SK-N-MC (cell line): Measurements from ENCODE around the gene VWA3A.

ENCODE experiments used
- EZH2 ChIP-seq: fragments of 200-600 bp; sonication (generic); IDR thresholded peaks from one replicate; pipeline ENCODE4 v1.6.1; 2017; ENCODE audit warnings: antibody characterized with exemption
- FOXP2 ChIP-seq: optimal IDR thresholded peaks from 2 replicates; pipeline ENCODE3; 2011; ENCODE audit warnings: mild to moderate bottlenecking, moderate library complexity; ENCODE audit not compliant: insufficient read depth; ENCODE audit errors: extremely low read length, control extremely low read depth
- POLR2AphosphoS5 ChIP-seq: IDR thresholded peaks from 2 replicates; pipeline ENCODE4 v1.6.1; 2012; ENCODE audit warnings: mild to moderate bottlenecking, low read depth, low read length, borderline replicate concordance

DNA sequence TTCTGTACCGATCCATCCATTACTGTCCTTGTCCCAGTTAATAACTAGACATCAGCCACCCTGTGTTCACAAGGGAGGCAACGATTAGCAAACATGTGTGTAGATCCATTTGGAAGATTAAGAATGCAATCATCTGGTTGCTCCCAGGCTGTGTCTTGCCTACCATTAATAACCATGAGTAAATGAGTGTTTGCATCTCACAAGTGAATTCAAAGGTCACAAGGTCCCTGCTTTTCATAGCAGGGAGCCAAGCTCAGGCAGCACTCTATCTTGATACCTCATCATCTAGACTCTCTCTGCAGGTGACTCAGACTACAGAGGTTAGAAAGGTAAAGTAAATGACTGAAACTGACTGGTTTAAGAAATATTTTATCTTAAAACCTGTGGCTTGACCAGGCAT is 25.3 kb downstream of the VWA3A start:
- no peak for TF ChIP-seq POLR2AphosphoS5
- no peak for TF ChIP-seq EZH2
- no peak for TF ChIP-seq FOXP2
